Measurements from ENCODE around the gene RAB3C.

GRCh38 chr5:58736214-58736613 lies 153.3 kb downstream of the RAB3C start:
- no peak for TF ChIP-seq POLR2AphosphoS5 (IDR thresholded peaks at IDR 0.05)
- TF ChIP-seq, protein P1, sequence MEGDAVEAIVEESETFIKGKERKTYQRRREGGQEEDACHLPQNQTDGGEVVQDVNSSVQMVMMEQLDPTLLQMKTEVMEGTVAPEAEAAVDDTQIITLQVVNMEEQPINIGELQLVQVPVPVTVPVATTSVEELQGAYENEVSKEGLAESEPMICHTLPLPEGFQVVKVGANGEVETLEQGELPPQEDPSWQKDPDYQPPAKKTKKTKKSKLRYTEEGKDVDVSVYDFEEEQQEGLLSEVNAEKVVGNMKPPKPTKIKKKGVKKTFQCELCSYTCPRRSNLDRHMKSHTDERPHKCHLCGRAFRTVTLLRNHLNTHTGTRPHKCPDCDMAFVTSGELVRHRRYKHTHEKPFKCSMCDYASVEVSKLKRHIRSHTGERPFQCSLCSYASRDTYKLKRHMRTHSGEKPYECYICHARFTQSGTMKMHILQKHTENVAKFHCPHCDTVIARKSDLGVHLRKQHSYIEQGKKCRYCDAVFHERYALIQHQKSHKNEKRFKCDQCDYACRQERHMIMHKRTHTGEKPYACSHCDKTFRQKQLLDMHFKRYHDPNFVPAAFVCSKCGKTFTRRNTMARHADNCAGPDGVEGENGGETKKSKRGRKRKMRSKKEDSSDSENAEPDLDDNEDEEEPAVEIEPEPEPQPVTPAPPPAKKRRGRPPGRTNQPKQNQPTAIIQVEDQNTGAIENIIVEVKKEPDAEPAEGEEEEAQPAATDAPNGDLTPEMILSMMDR (IDR thresholded peaks at IDR 0.05 in 8 of 11, conservative IDR thresholded peaks at IDR 0.05 in 3 of 11): no peak
- no peak for TF ChIP-seq POLR2A (IDR thresholded peaks at IDR 0.05)

Data from spleen (tissue), 7 donors.